Keratinocyte (primary cell): Measurements from ENCODE around the gene ADGRL3. TPM values are rescaled to one million over a fixed set of nuclear protein-coding genes. Genes with fewer than 3 reads are reported as not detected.

Experiments
- DNase-seq: peaks from one replicate; pipeline ENCODE4 v3.0.0-alpha.2; 2011; ENCODE audit warnings: low read depth, missing footprints, low spot score
- FAIRE-seq: peaks from 2 replicates; lab custom pipeline; 2011; peaks lifted over from hg19 to GRCh38; lab: Jason Lieb, UNC
- H2AFZ ChIP-seq: 2 replicates; pipeline ENCODE4 v1.6.0; 2012; ENCODE audit warnings: low read length, control low read depth, inconsistent platforms; ENCODE audit not compliant: control insufficient read depth
- H3K27ac ChIP-seq: 2 replicates; pipeline ENCODE4 v1.5.1; 2011; ENCODE audit warnings: low read length; ENCODE audit not compliant: control insufficient read depth, insufficient read depth
- H3K27me3 ChIP-seq: 3 replicates; pipeline ENCODE4 v1.6.0; 2011; ENCODE audit warnings: low read length; ENCODE audit not compliant: control insufficient read depth, insufficient read depth; ENCODE audit errors: extremely low read depth
- H3K36me3 ChIP-seq, 2 experiments: 2 replicates in 1 of 2; 3 replicates in 1 of 2; pipeline ENCODE4 v1.5.1; 2011; ENCODE audit warnings: low read length in 2 of 2, mild to moderate bottlenecking in 1 of 2; ENCODE audit not compliant: control insufficient read depth in 2 of 2, insufficient read depth in 2 of 2; ENCODE audit errors: extremely low read depth in 1 of 2
- H3K4me1 ChIP-seq: 3 replicates; pipeline ENCODE4 v1.5.1; 2011; ENCODE audit warnings: low read length; ENCODE audit not compliant: control insufficient read depth, insufficient read depth; ENCODE audit errors: extremely low read depth
- H3K4me2 ChIP-seq: 3 replicates; pipeline ENCODE4 v1.6.0; 2011; ENCODE audit warnings: low read depth, low read length; ENCODE audit not compliant: control insufficient read depth, insufficient read depth; ENCODE audit errors: extremely low read depth
- H3K4me3 ChIP-seq, 3 experiments: fragments of 200-600 bp in 1 of 3; sonication (generic) in 1 of 3; 2 replicates in 2 of 3; 3 replicates in 1 of 3; pipeline ENCODE4 v1.5.1; 2011 to 2016; ENCODE audit warnings: low read length in 3 of 3, mild to moderate bottlenecking in 3 of 3, control low read depth in 2 of 3, inconsistent platforms in 1 of 3, low read depth in 1 of 3, mixed read lengths in 1 of 3, mixed run types in 1 of 3, moderate library complexity in 1 of 3; ENCODE audit not compliant: control insufficient read depth in 2 of 3, insufficient read depth in 2 of 3; ENCODE audit errors: extremely low read depth in 1 of 3
- H3K79me2 ChIP-seq: 2 replicates; pipeline ENCODE4 v1.6.0; 2012; ENCODE audit warnings: low read length; ENCODE audit not compliant: control insufficient read depth, insufficient read depth
- H3K9ac ChIP-seq: 3 replicates; pipeline ENCODE4 v1.6.0; 2011; ENCODE audit warnings: low read length; ENCODE audit not compliant: control insufficient read depth, insufficient read depth; ENCODE audit errors: extremely low read depth
- H3K9me1 ChIP-seq: 3 replicates; pipeline ENCODE4 v1.6.0; 2011; ENCODE audit warnings: low read length; ENCODE audit not compliant: control insufficient read depth, insufficient read depth; ENCODE audit errors: extremely low read depth
- H3K9me3 ChIP-seq: 2 replicates; pipeline ENCODE4 v1.5.1; 2012; ENCODE audit warnings: low read depth, low read length; ENCODE audit not compliant: control insufficient read depth
- H4K20me1 ChIP-seq: 3 replicates; pipeline ENCODE4 v1.6.0; 2011; ENCODE audit warnings: low read length; ENCODE audit not compliant: control insufficient read depth, insufficient read depth; ENCODE audit errors: extremely low read depth
- CTCF ChIP-seq, 3 experiments: IDR thresholded peaks in 1 of 3; conservative IDR thresholded peaks in 1 of 3; optimal IDR thresholded peaks in 1 of 3; 2 replicates in 2 of 3; 3 replicates in 1 of 3; pipeline versions ENCODE3 to v1.5.1; 2011; ENCODE audit warnings: low read length in 3 of 3, mild to moderate bottlenecking in 3 of 3, moderate library complexity in 2 of 3, control low read depth in 1 of 3, inconsistent platforms in 1 of 3; ENCODE audit not compliant: insufficient read depth in 2 of 3; ENCODE audit errors: extremely low read depth in 1 of 3
- EZH2 ChIP-seq: IDR thresholded peaks from one replicate; pipeline ENCODE4 v1.6.1; 2012; ENCODE audit warnings: inconsistent platforms, mild to moderate bottlenecking, low read length, moderate library complexity
- dilution Hi-C: fragments of 300-500 bp; cut with MboI; formaldehyde crosslinking; loops from one replicate; pipeline ENCODE4 v1.7.0; 2020; ENCODE audit warnings: low sequenced_read_pairs; ENCODE audit not compliant: extremely low pct_ligation_motif_present
- polyA plus RNA-seq, 5 experiments: library from polyadenylated mRNA; depleted of rRNA in 3 of 5; stranded (reverse) in 3 of 5; stranded (forward) in 1 of 5; unstranded in 1 of 5; fragments of >200 nt; gene quantifications; 1 replicate in 1 of 5; 2 replicates in 3 of 5; 3 replicates in 1 of 5; pipeline versions ENCODE4 v1.2.1 to v1.2.3, GENCODE V29; 2011 to 2012; ENCODE audit warnings: missing spikeins in 2 of 5, low read depth in 1 of 5, low replicate concordance in 1 of 5

ADGRL3 gene
- polyA plus RNA-seq, 1 donor (not counting 4 experiments of a cell fraction or from before 2014, with no cell fraction given), result 0.18 TPM

GRCh38 chr4:61543976-61544375, 343.9 kb downstream of the ADGRL3 start:
- no peak overlapping the region for H3K27ac ChIP-seq
- TF ChIP-seq EZH2 (no peak), CTCF (optimal IDR thresholded peaks at IDR 0.05 in 1 of 3, IDR thresholded peaks at IDR 0.05 in 1 of 3, conservative IDR thresholded peaks at IDR 0.05 in 1 of 3; ENCODE audit: extremely low read depth in 1 of 3, insufficient read depth in 2 of 3, low read length in 3 of 3) (no peak)
- FAIRE-seq (no peak), DNase-seq (no peak)
- H3K9me1 ChIP-seq, result no peaks in the 10 kb centered on the region
- H4K20me1 ChIP-seq, result no peaks in the 10 kb centered on the region
- no peak overlapping the region for H3K9ac ChIP-seq
- no peak overlapping the region for H3K4me3 ChIP-seq
- no peaks in the 10 kb centered on the region for H3K27me3 ChIP-seq
- H3K4me2 ChIP-seq, result no peak overlapping the region
- H2AFZ ChIP-seq, result no peak overlapping the region
- H3K79me2 ChIP-seq, result no peaks in the 10 kb centered on the region
- no peaks in the 10 kb centered on the region for H3K9me3 ChIP-seq
- H3K36me3 ChIP-seq, result no peaks in the 10 kb centered on the region
- dilution Hi-C loops, result no loop called here
- H3K4me1 ChIP-seq, result peaks cover 3% of the 10 kb centered on the region

GRCh38 chr4:61545902-61546480, 345.9 kb downstream of the ADGRL3 start:
- no peaks in the 10 kb centered on the region for H3K9me3 ChIP-seq
- no peak overlapping the region for H3K27ac ChIP-seq
- H3K4me3 ChIP-seq, result no peak overlapping the region
- H3K79me2 ChIP-seq, result no peaks in the 10 kb centered on the region
- dilution Hi-C loops, result no loop called here
- H3K36me3 ChIP-seq, result no peaks in the 10 kb centered on the region
- no peaks in the 10 kb centered on the region for H3K9me1 ChIP-seq
- H3K9ac ChIP-seq, result no peak overlapping the region
- FAIRE-seq, result no peak
- no peaks in the 10 kb centered on the region for H4K20me1 ChIP-seq
- no peak for DNase-seq
- no peaks in the 10 kb centered on the region for H3K27me3 ChIP-seq
- no peak overlapping the region for H2AFZ ChIP-seq
- peaks cover 3% of the 10 kb centered on the region for H3K4me1 ChIP-seq
- no peak for TF ChIP-seq EZH2
- no peak for TF ChIP-seq CTCF (optimal IDR thresholded peaks at IDR 0.05 in 1 of 3, IDR thresholded peaks at IDR 0.05 in 1 of 3, conservative IDR thresholded peaks at IDR 0.05 in 1 of 3; ENCODE audit: extremely low read depth in 1 of 3, insufficient read depth in 2 of 3, low read length in 3 of 3)
- H3K4me2 ChIP-seq, result no peak overlapping the region
